Measurements from ENCODE around the gene PPT2.

DNA sequence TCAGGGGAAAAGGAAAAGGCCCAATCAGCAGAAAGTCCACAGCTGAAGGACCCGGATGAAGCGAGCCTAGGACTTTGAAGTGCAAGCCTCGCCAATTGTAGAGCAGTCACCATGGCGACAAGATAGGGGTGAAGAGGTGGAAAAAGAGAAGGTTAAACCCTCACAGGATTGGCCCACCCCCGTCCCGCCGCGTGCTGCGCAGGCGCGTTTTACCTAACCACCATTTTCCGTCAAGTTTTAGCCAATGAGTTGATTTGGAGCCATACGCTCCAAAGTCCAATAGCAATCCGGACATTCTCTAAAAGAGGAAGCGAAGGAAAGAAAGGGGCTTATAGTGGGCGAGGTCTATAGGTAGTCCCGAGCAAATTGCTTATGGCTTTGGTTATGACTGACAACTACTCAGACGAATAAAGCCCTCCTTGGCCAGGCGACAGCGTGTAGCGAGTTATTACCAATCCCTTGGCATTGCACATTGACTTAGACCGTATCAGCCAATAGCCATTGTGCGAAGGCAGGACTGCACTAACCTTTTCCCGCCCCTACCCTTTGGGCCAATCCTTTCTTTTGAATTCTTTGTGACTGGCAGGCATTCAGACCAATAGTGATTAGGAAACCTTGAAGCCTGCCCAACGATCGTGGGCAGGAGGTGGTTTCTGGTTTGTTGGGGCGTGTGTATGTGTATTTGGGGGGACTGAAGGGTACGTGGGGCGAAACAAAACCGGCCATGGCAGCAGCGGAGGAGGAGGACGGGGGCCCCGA, 24.0 kb downstream of the PPT2 start, which contains the start of gene RNF5:
- TF ChIP-seq, protein P1, sequence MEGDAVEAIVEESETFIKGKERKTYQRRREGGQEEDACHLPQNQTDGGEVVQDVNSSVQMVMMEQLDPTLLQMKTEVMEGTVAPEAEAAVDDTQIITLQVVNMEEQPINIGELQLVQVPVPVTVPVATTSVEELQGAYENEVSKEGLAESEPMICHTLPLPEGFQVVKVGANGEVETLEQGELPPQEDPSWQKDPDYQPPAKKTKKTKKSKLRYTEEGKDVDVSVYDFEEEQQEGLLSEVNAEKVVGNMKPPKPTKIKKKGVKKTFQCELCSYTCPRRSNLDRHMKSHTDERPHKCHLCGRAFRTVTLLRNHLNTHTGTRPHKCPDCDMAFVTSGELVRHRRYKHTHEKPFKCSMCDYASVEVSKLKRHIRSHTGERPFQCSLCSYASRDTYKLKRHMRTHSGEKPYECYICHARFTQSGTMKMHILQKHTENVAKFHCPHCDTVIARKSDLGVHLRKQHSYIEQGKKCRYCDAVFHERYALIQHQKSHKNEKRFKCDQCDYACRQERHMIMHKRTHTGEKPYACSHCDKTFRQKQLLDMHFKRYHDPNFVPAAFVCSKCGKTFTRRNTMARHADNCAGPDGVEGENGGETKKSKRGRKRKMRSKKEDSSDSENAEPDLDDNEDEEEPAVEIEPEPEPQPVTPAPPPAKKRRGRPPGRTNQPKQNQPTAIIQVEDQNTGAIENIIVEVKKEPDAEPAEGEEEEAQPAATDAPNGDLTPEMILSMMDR (IDR thresholded peaks at IDR 0.05; ENCODE audit: poor library complexity): no peak
- no peak for TF ChIP-seq EZH2 (IDR thresholded peaks at IDR 0.05; ENCODE audit: borderline replicate concordance)
